Spleen (tissue), 7 donors: ENCODE results near the gene RAB15.

Experiments used
- POLR2A ChIP-seq, 3 donors: fragments of 450-650 bp; IDR thresholded peaks; one replicate each; pipeline ENCODE4 v1.5.1; 2017; ENCODE audit warnings: antibody characterized with exemption in 3 of 3, mild to moderate bottlenecking in 1 of 3
- POLR2AphosphoS5 ChIP-seq, 3 donors: sonication (generic); formaldehyde crosslinking; IDR thresholded peaks; one replicate each; pipeline ENCODE4 v1.5.1; 2017; ENCODE audit warnings: antibody characterized with exemption in 3 of 3
- TF ChIP-seq, protein P1 (sequence below), 11 experiments: fragments of 200-600 bp in 7 of 11; fragments of 450-650 bp in 4 of 11; sonication (generic) in 4 of 11; IDR thresholded peaks in 8 of 11; conservative IDR thresholded peaks in 3 of 11; 1 replicate in 7 of 11; 2 replicates in 4 of 11; pipeline versions ENCODE4 v1.4.0 to v1.8.0; 2016 to 2021; ENCODE audit warnings: antibody characterized with exemption in 11 of 11, inconsistent platforms in 4 of 11, mild to moderate bottlenecking in 1 of 11
- donor health status: DM: no; HTN: no; CAD: no; lungs with moderate emphysema.
- donor health status: DM: no; HTN: no; CAD: no.
- donor health status: DM: no; HTN: no; CAD: no.

DNA sequence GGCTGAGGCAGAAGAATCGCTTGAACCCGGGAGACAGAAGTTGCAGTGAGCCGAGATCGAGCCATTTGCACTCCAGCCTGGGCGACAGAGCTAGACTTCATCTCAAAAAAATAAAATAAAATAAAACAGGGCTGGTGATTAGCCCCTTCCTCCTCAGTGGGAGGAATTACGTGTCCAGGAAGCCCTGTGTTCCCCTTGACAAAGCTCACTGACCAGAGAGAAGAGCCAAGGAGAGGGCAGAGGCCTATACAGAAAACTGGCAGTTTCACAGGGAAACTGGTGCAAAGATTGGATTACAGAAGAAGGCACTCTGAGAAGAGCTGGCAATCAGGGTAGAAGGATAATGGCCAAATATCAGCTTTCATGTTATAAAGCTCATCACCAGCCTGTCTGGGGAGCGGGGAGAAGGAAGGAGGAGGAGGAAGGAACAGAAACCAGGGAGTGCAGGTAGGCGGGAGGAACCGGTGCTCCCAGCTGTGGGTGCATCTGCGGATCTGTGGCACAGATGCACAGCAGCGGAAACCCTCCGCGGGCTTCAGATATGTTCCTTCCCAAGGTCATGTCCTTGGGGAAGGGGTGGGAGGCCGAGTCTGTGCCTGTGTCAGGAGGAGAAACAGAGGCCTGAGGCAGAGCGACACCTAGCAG lies 6.7 kb downstream of the RAB15 start:
- TF ChIP-seq POLR2AphosphoS5 (IDR thresholded peaks at IDR 0.05): no peak
- TF ChIP-seq, protein P1, sequence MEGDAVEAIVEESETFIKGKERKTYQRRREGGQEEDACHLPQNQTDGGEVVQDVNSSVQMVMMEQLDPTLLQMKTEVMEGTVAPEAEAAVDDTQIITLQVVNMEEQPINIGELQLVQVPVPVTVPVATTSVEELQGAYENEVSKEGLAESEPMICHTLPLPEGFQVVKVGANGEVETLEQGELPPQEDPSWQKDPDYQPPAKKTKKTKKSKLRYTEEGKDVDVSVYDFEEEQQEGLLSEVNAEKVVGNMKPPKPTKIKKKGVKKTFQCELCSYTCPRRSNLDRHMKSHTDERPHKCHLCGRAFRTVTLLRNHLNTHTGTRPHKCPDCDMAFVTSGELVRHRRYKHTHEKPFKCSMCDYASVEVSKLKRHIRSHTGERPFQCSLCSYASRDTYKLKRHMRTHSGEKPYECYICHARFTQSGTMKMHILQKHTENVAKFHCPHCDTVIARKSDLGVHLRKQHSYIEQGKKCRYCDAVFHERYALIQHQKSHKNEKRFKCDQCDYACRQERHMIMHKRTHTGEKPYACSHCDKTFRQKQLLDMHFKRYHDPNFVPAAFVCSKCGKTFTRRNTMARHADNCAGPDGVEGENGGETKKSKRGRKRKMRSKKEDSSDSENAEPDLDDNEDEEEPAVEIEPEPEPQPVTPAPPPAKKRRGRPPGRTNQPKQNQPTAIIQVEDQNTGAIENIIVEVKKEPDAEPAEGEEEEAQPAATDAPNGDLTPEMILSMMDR (IDR thresholded peaks at IDR 0.05 in 8 of 11, conservative IDR thresholded peaks at IDR 0.05 in 3 of 11): no peak
- TF ChIP-seq POLR2A (IDR thresholded peaks at IDR 0.05): no peak
